Measurements from ENCODE around the gene NCOA7.
"Not testable (repeated sequence)": the region's sequence is repeated elsewhere in the genome, so short reads cannot be mapped to it uniquely, and the experiment has no call there.

Gene NCOA7

GRCh38 chr6:125773387-125774341 lies 17.1 kb upstream of the NCOA7 start:
- Histone ChIP-seq H3K79me2 (ENCODE audit: control insufficient read depth, low read length) (no peaks in the 10 kb centered on the region), H3K27ac (ENCODE audit: low read depth, low read length) (no peak overlapping the region), H3F3A (ENCODE audit: control insufficient read depth, insufficient read depth) (no peaks in the 10 kb centered on the region), H3K9me3 (ENCODE audit: control insufficient read depth, insufficient read depth, low read length) (no peaks in the 10 kb centered on the region), H3K4me2 (ENCODE audit: low read length) (no peak overlapping the region), H4K20me1 (ENCODE audit: control insufficient read depth, insufficient read depth, low read depth, low read length) (no peaks in the 10 kb centered on the region), H3K4me3 (ENCODE audit: low read length) (no peak overlapping the region), H3K27me3 (ENCODE audit: control insufficient read depth, low read length) (peaks cover 16% of the 10 kb centered on the region), H3K4me1 (ENCODE audit: control insufficient read depth, low read length) (no peaks in the 10 kb centered on the region), H3K9me2 (replicated peaks; ENCODE audit: control insufficient read depth, low read length) (no peaks in the 10 kb centered on the region), H3K36me3 (ENCODE audit: control insufficient read depth, low read length) (no peaks in the 10 kb centered on the region)
- no peak for TF ChIP-seq EZH2phosphoT487 (IDR thresholded peaks at IDR 0.05; ENCODE audit: borderline replicate concordance, low read length)
- TF ChIP-seq CTCF (IDR thresholded peaks at IDR 0.05; ENCODE audit: low read depth, low read length, poor library complexity, severe bottlenecking): no peak

DNA sequence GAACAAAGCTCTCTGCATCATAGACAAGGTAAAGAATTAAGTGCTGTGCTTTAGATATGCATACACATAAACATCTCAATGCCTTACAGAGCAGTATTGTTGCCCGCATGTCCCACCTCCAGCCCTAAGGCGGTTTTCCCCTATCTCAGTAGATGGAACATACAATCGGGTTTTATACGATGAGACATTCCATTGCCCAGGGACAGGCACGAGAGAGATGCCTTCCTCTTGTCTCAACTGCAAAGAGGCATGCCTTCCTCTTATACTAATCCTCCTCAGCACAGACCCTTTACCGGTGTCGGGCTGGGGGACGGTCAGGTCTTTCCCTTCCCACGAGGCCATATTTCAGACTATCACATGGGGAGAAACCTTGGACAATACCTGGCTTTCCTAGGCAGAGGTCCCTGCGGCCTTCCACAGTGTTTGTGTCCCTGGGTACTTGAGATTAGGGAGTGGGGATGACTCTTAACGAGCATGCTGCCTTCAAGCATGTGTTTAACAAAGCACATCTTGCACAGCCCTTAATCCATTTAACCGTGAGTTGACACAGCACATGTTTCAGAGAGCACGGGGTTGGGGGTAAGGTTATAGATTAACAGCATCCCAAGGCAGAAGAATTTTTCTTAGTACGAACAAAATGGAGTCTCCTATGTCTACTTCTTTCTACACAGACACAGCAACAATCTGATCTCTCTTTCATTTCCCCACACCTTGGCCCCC lies 14.5 kb upstream of the NCOA7 start:
- H3F3A ChIP-seq (ENCODE audit: control insufficient read depth, insufficient read depth); H3K9me3 ChIP-seq (ENCODE audit: control insufficient read depth, insufficient read depth, low read length); H4K20me1 ChIP-seq (ENCODE audit: control insufficient read depth, insufficient read depth, low read depth, low read length); H3K27ac ChIP-seq (ENCODE audit: low read depth, low read length); H3K9me2 ChIP-seq (replicated peaks; ENCODE audit: control insufficient read depth, low read length); H3K4me3 ChIP-seq (ENCODE audit: low read length); H3K4me1 ChIP-seq (ENCODE audit: control insufficient read depth, low read length); H3K36me3 ChIP-seq (ENCODE audit: control insufficient read depth, low read length); H3K4me2 ChIP-seq (ENCODE audit: low read length); H3K79me2 ChIP-seq (ENCODE audit: control insufficient read depth, low read length): not testable (repeated sequence)
- H3K27me3 ChIP-seq (ENCODE audit: control insufficient read depth, low read length): peaks cover 16% of the 10 kb centered on the region

DNA sequence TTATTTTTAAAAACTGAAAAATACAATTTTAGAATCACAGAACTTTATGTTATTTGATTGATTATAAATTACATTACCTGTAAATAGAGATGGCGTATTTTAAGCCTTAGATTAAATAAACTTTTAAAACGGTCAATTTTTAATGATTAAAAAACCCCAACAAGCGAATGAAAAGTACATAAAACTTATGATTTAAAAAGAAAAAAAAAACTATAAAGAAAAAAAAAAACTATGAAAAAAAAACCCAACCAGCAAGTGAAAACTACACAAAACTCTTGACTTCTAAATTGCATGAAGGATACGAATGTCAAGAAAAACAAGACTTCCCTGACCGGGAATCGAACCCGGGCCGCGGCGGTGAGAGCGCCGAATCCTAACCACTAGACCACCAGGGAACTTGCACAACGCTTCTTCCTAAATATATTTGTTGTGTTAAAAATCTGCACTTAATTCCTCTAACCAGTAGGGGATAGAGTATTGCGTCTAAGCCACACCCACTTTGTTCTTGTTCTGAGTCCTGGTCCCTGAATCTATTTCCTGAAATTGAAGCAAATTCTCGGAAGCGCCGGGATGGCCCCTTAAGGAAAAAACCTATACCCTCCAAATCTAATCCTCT lies 10.7 kb upstream of the NCOA7 start:
- no peaks in the 10 kb centered on the region for H3K9me3 ChIP-seq (ENCODE audit: control insufficient read depth, insufficient read depth, low read length)
- H3K27ac ChIP-seq (ENCODE audit: low read depth, low read length): peak overlapping the region; percentile 90
- no peaks in the 10 kb centered on the region for H3K9me2 ChIP-seq (replicated peaks; ENCODE audit: control insufficient read depth, low read length)
- TF ChIP-seq CTCF (IDR thresholded peaks at IDR 0.05; ENCODE audit: low read depth, low read length, poor library complexity, severe bottlenecking) (peak; percentile 10), EZH2phosphoT487 (IDR thresholded peaks at IDR 0.05; ENCODE audit: borderline replicate concordance, low read length) (no peak)
- H3K79me2 ChIP-seq (ENCODE audit: control insufficient read depth, low read length): peaks cover 34% of the 10 kb centered on the region
- peak overlapping the region; percentile 78 for H3K4me2 ChIP-seq (ENCODE audit: low read length)
- peaks cover 9% of the 10 kb centered on the region; the same call in 1 of the 2 replicates for H3K36me3 ChIP-seq (ENCODE audit: control insufficient read depth, low read length)
- H3K4me3 ChIP-seq (ENCODE audit: low read length): peak overlapping the region; percentile 79
- H3K27me3 ChIP-seq (ENCODE audit: control insufficient read depth, low read length): peaks cover 5% of the 10 kb centered on the region; the same call in 1 of the 2 replicates
- H3F3A ChIP-seq (ENCODE audit: control insufficient read depth, insufficient read depth): no peaks in the 10 kb centered on the region
- no peaks in the 10 kb centered on the region for H4K20me1 ChIP-seq (ENCODE audit: control insufficient read depth, insufficient read depth, low read depth, low read length)
- peaks cover 27% of the 10 kb centered on the region for H3K4me1 ChIP-seq (ENCODE audit: control insufficient read depth, low read length)
